T47D (cell line): ENCODE results near the gene FAM13A.
"Not testable (repeated sequence)": the region's sequence is repeated elsewhere in the genome, so short reads cannot be mapped to it uniquely, and the experiment has no call there.

Experiments used
- DNase-seq, 2 experiments: peaks; one replicate each; pipeline versions ENCODE4 v3.0.0 to v3.0.0-alpha.2; 2011 to 2012; ENCODE audit warnings: low read depth in 1 of 2, low spot score in 1 of 2
- JUND ChIP-seq: IDR thresholded peaks from 2 replicates; pipeline ENCODE4 v1.6.1; 2012; ENCODE audit warnings: low read depth
- in situ Hi-C: cut with HindIII; loops from 2 replicates; pipeline ENCODE4 v1.10.0; 2016; ENCODE audit warnings: low sequenced_read_pairs, low pct_unique_long_range_greater_than_20kb

Gene FAM13A

DNA sequence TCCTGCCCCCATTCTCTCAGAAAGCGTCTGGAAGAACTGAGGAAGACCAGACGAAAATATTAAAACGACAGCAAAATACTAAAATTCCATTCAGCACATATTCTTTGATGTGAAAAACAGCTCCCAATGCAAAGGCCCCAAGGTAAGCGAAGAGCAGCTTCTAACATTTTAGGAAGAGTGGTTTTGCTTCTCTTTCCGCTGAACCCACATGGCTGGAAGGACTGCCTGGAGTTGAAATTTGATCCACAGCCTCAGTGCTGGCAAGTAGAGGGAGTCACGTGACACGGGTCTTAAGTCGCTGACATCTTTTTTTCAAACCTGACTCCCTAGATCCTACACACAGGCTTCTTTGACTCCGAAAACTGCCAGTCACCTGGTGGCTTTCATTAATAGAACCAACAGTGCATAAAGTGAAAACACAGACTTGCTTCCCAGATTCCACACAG lies at the start of gene FAM13A:
FAM13A (minus strand) TSS at position 233 of the 446 bp plus-strand sequence; CDS start at position 12, 221 bp downstream.
- in situ Hi-C loops = no loop called here
- TF ChIP-seq JUND = no peak

DNA sequence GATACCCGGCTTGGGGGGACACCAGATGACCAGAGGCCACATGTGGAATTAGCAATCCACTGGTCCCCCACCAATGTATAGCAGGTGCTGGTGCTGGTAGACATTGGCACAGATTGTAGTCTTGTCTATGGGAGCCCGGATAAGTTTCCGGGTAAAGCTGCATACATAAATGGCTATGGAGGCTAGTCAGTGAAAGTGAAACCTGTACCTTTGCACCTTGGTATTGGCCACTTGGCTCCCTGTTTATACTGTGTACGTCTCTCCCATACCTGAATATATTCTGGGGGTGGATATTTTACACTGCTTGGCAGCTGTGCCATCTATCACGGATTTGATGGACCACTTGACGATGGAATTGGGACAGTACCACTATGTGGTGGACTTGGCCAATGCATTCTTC lies 48.7 kb upstream of the FAM13A start:
- in situ Hi-C loops = no loop called here
- no peak for TF ChIP-seq JUND
- DNase-seq = no peak

More for the DNA sequence above, at the start of gene FAM13A:
- DNase-seq = peak; percentile 24 to 93

DNA sequence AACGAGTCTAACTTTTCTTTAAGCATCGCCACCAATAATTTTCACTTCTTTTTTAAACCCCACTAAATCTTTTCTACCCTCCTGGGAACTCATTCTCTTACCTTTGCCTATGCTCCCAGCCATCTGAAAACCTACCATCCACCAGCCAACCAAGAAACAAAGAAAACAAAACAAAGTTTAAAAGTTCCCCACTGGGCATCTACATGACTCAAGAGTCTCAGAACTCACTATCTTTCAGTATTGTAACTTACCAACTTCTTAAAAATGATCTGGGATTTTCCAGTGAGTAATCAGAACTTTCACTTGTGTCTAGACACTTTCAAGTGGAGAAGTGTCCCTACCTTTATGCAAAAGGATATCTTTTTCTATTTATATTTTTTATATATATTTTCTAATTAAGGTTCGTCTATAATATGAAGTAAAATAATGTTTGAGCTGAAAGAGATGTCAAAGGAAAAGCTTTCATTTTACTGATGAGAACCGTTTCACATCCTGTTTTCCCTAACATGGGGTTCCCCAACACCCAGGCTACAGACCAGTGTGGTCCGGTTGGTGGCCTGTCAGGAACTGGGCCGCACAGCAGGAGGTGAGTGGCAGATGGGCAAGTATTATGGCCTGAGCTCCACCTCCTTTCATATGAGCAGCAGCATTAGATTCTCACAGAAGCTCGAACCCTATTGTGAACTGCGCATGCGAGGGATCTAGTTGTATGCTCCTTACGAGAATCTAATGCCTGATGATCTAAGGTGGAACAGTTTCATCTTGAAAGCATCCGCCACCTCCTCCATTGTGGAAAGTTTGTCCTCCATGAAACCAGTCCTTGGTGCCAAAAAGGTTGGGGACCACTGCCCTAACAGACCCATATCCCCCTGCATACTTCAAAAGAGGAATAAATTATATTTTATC lies 44.5 kb upstream of the FAM13A start:
- in situ Hi-C loops = no loop called here
- DNase-seq = no peak
- no peak for TF ChIP-seq JUND

DNA sequence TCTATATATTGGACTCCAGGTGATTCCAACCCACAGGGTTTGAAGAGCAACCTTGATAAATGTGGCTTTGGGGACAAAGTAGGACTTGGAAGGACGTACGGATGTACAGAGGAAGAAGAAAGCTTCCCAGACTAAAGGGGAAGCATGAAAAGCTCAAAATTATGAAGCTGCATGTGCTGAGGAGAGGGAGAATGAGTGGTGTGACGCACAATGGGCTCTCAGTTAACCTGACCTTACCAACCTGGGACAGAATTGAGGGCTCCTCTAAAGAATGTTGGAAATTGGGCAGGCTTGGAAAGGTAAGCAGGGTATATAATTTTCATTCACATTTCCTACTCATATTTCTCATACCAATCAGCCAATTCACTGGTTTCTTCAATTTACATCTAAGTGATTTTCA lies 43.9 kb upstream of the FAM13A start:
- no peak for TF ChIP-seq JUND
- DNase-seq = no peak
- in situ Hi-C loops = no loop called here

DNA sequence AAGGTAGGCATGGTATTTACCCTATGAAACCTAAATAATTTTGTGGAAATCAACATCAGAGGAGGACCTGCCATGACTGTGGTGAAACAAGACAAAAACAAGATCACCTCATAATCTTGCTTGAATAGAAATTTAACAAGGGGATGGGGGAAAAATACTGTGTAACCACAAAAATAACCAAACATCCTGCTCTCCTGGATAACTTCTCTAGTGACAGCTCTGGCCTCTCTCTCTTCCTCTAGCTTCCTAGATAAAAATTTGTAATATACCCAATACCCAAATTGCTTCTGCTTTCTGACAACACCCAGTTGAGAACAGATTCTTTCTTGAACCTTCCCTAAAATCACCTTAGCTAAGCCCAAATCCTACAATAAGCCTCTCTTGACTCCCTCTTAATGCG lies 42.5 kb upstream of the FAM13A start:
- in situ Hi-C loops = no loop called here
- TF ChIP-seq JUND = no peak
- DNase-seq = no peak

DNA sequence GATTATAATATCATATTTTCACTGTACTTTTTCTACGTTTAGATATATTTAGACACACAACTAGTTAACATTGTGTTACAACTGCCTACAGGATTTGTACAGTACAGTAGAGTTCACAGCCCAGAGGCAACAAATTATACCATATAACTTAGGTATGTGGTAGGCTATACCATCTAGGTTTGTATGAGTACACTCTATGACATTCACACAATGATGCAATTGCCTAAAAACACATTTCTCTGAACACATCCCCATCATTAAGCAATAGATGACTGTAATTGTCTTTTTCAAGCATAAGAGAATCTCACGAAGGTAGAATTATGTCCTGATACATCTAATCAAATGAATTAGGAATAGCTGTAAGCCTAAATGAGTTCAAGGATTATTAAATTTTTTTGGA lies 42.0 kb upstream of the FAM13A start:
- no peak for DNase-seq
- TF ChIP-seq JUND = no peak
- in situ Hi-C loops = no loop called here

DNA sequence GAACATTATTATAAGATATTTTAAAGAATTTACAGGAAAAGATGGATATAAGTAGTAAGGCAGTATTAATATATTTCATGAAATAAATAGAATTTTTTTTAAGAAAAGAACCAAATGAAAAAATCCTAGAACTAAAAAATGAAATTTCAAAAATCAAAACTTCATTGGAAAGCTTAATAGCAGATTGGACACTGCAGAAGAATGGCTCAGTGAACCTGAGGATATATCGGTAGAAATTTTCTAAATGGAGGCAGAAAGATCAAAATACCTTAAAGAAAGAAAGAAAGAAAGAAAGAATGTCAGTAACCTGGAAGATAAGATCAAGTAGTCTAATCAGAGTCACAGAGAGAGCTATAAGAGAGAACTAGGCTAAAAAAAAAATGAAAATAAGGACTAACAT lies 21.3 kb upstream of the FAM13A start:
- TF ChIP-seq JUND = no peak
- in situ Hi-C loops = no loop called here
- no peak for DNase-seq

DNA sequence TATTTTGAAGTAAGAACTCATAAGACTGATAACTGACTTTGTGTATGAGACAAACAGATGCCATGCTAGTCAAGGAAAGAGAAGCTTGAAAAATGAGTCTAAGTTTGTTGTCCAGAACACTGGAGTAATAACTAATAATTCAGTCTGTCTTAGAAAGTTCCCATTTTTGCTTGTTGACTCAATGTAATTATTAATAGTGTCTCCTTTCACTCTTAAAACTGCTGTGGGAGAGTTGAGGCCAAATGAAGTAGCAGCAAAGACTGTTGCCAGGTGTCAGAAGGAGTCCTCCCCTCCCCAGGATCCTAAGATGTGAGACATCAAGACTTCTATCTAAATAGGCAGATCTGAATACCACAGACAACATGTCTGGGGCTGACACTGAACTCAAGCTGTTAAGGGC lies 20.8 kb upstream of the FAM13A start:
- no peak for DNase-seq
- in situ Hi-C loops = no loop called here
- no peak for TF ChIP-seq JUND

DNA sequence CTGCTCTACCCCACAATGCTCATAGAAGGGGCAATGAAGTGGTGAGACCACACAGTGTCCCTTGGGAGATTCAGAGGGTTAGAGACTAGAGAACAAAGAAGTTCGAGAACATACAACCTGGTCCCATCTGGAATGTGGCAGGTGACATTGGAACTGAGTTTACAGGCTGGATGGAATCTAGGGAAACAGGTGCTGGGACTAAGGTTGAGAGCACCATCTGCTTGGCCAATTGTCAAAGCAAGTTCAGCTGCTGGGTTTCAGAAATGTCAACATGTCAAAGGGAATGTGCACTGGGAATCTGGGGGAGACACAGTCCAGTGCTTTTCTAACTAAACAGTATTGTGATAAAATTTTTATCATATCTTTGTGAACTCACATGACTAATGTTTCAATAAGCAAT lies 15.9 kb upstream of the FAM13A start:
- no peak for TF ChIP-seq JUND
- in situ Hi-C loops = no loop called here
- DNase-seq = peak in 1 of 2 experiments; percentile 30

DNA sequence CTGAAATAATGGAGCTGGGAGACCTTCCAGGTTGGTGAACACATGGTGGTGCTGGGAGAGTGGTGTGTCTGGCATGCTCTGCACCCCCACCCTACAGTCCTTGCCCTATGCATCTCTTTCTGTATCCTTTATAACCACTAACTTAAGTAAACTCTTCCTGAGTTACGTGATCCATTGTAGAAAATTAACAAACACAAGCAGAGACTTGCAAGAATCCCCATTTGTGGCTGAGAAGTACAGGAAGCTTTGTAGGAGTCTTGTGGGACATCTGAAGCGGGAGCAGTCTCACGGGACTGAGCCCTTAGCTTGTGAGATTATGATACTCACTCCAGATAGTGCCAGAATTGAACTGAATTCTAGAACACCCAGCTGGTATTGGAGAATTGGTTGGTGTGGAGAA lies 14.3 kb upstream of the FAM13A start:
- no peak for DNase-seq
- in situ Hi-C loops = no loop called here
- no peak for TF ChIP-seq JUND

DNA sequence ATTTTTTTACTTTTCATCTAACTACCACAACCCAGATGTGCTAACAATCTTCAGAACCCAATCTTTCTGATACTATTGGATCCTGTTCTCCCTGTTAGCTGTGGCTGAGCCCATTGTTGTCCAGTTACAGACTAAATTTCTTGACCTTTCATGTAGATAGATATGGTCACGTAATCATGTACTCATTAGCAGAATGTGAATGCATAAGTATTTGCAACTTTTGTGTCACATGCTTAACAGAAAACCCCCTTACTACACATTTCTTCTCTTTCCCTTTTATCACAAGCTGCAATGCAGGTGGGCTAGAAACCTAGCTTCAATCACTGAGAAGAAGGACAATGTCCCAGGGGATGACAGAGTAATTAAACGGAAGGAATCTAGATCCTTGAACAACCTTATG lies 13.1 kb upstream of the FAM13A start:
- TF ChIP-seq JUND = no peak
- in situ Hi-C loops = no loop called here
- no peak for DNase-seq

DNA sequence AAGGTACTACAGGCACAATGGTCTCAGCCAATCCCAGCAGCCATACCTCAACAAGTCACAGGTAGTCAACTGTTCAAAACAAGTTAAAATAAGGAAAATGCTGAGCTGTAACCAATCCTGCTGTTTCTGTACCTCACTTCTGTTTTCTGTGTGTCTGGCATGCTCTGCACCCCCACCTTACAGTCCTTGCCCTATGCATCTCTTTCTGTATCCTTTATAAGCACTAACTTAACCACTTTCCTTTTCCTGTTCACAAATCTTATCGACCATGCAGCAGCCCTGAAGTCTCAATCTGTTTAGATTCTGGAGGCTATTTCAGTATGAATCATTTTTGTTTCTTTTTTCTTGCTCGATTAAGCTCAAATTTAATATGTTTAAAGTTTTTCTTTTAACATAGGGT lies 12.5 kb upstream of the FAM13A start:
- no peak for TF ChIP-seq JUND
- in situ Hi-C loops = no loop called here
- no peak for DNase-seq

DNA sequence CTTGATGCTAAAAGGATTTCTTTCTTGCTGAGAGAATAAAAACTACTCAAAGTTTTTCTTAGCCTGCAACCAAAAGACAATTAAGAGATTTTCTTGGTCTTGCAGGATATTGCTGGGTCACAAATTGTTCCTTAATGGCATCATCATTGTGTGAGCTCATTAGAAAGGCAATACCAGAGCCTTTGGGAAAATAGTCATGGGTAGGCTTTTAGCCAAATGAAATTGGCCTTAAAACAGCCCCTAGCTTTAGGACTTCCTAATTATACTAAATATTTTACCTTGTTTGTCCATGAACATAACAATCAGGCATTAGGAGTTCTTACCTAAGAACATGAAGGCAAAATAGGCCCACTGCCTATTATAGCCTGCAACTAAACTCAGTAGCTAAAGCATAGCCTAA lies 10.4 kb upstream of the FAM13A start:
- TF ChIP-seq JUND = no peak
- DNase-seq = no peak
- in situ Hi-C loops = no loop called here

DNA sequence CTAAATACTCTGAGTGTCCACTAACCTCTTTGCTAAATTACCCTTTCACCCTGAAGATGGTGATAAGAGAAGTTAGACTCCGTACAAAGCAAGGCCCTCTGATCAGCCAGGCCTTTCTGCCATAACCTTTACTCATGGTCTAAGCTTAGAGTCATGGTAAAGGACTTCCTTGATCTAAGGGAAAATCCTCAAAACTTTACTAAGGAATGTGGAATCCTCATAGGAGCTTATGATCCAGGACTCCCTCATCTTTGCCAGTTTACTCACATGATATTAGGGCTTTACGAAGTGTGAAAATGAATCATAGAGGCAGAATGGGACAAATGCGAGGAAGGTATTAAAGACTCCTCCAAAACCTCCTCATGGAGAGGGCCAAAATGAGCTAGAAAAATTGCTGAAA lies 7.9 kb upstream of the FAM13A start:
- in situ Hi-C loops = no loop called here
- DNase-seq = no peak
- no peak for TF ChIP-seq JUND

DNA sequence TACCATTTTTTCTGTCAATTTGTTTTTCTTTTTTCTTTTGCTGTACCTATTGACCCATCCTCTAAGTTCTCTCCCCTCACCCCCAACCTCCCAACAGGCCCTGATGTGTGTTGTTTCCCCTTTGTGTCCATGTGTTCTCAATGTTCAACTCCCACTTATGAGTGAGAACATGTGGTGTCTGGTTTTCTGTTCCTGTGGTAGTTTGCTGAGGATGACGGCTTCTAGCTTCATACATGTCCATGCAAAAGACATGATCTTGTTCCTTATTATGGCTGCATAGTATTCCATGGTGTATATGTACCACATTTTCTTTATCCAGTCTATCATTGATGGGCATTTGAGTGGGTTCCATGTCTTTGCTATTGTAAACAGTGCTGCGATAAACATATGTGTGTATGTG lies 859 bp upstream of the FAM13A start:
- in situ Hi-C loops, DNase-seq: not testable (repeated sequence)
